Nucleus accumbens (tissue), 56 donors: ENCODE measurements around the gene LTK.
"Not testable (repeated sequence)": the region's sequence is repeated elsewhere in the genome, so short reads cannot be mapped to it uniquely, and the experiment has no call there.

ENCODE experiments used
- DNase-seq, 56 donors: peaks; one replicate each; lab custom pipeline; 2025; lab: John Stamatoyannopoulos, UW

LTK gene

GRCh38 chr15:41482110-41482877 is 31.3 kb downstream of the LTK start:
- no peak for DNase-seq

GRCh38 chr15:41480396-41481140 is 33.1 kb downstream of the LTK start:
- DNase-seq = no peak

GRCh38 chr15:41476416-41477048 is 37.1 kb downstream of the LTK start:
- no peak for DNase-seq

GRCh38 chr15:41474941-41475340 is 38.7 kb downstream of the LTK start:
- no peak for DNase-seq

GRCh38 chr15:41474436-41474835 is 39.2 kb downstream of the LTK start:
- no peak for DNase-seq

- DNase-seq = no peak
Measured at GRCh38 chr15:41473418-41473817, 40.2 kb downstream of the LTK start.

- not testable (repeated sequence) for DNase-seq
Measured at GRCh38 chr15:41469644-41470043, 44.0 kb downstream of the LTK start.

- DNase-seq = no peak
Measured at GRCh38 chr15:41466711-41467110, 46.9 kb downstream of the LTK start.

- DNase-seq = peak in 2 of 56 donors; percentile 0 to 1
Measured at GRCh38 chr15:41465822-41466421, 47.7 kb downstream of the LTK start.

GRCh38 chr15:41464889-41465580 is 48.6 kb downstream of the LTK start:
- no peak for DNase-seq

GRCh38 chr15:41462084-41462795 is 51.4 kb downstream of the LTK start:
- no peak for DNase-seq
